ES-I3 (cell line): ENCODE measurements around the gene CNGA3.
"Not testable (repeated sequence)": the region's sequence is repeated elsewhere in the genome, so short reads cannot be mapped to it uniquely, and the experiment has no call there.

ENCODE experiments used
- H3K36me3 ChIP-seq: 2 replicates; pipeline ENCODE4 v1.6.1; 2013; ENCODE audit warnings: mild to moderate bottlenecking, low read length, control low read depth, moderate library complexity; ENCODE audit not compliant: insufficient read depth
- H3K4me1 ChIP-seq: 2 replicates; pipeline ENCODE4 v1.6.1; 2013; ENCODE audit warnings: mild to moderate bottlenecking, control low read depth, low read length; ENCODE audit not compliant: insufficient read depth
- H3K9ac ChIP-seq: 2 replicates; pipeline ENCODE4 v1.6.1; 2013; ENCODE audit warnings: low read depth, mild to moderate bottlenecking, low read length, moderate library complexity
- H3K9me3 ChIP-seq: 2 replicates; pipeline ENCODE4 v1.6.1; 2013; ENCODE audit warnings: mild to moderate bottlenecking, low read length, moderate library complexity; ENCODE audit not compliant: control insufficient read depth, insufficient read depth

CNGA3 gene

DNA sequence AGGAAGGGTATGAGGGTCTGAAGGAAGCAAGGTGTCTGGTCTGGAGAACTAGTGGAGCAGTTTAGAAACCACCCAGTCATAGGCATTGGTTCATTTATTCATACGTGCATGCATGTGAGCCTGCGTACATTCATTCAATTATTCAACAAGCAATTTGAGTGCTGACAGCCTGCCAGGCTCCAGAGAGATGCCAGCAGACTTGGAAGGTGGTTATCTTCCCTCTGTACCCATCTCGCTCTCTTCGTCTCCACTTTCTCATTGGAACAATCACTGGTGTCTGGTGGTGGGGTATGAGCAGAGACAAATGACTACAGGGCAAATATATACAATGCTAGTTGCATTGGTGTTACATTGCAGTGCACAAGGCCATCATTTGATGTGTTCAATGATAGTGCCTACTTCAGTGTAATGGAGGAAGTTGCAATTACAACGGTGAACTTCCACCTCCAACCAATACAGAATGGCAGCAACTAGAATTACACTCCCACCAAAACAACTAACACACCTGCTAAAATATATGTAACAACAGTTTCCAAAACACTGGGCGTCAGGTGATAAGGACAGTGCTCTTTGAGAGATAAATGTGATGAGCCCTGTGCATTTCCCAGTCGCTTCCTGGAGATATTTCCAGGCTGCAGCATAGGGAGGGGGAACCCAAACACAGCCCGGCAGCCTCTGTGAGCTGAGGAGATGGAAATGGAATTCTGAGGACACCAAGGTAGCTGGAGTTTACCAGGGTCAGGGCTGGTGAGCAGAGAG, 32.6 kb upstream of the CNGA3 start:
- H3K4me1 ChIP-seq, result no peaks in the 10 kb centered on the region
- no peaks in the 10 kb centered on the region for H3K36me3 ChIP-seq
- H3K9me3 ChIP-seq, result no peaks in the 10 kb centered on the region; the same call in 1 of the 2 replicates
- H3K9ac ChIP-seq, result no peak overlapping the region

DNA sequence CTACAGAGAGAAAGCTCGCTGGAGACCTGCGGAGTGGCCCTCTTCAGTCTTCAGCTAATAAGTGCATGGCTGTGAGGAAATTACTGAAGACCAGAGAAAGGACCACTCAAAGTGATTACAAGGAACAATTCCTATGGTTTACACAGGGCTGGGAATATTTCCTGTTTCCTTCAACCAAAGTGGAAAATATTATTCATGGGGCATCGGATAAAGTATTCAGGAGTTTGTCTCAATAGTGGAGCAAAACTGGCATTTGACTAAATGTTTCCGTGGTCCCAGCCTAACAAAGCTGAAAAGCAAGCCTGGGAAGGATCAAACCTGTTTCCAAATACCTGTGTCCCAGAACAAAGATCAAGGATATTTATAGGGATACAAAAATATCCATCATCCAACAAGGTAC, 32.0 kb upstream of the CNGA3 start:
- H3K4me1 ChIP-seq, result no peaks in the 10 kb centered on the region
- H3K36me3 ChIP-seq, result no peaks in the 10 kb centered on the region
- no peaks in the 10 kb centered on the region; the same call in 1 of the 2 replicates for H3K9me3 ChIP-seq
- no peak overlapping the region for H3K9ac ChIP-seq

DNA sequence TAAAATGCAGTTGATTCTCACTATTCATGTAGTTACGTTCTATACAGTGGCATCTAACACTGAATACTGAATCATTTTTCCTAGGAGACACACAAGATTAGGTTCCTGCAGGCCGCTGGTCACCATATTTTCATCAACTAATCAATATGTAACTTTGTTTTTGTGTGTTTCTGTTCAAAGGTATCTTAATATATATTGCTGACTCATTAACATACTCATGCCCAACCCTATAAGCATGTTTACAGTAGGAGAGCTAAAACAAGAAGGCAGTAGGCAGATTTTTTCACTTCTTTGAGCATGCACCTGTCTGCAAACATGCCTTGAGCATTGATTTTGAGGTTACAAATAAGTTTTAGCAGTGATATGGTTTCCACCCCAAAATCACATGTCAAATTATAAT, 30.3 kb upstream of the CNGA3 start:
- H3K4me1 ChIP-seq, result no peaks in the 10 kb centered on the region
- H3K9me3 ChIP-seq, result peaks cover 7% of the 10 kb centered on the region
- H3K9ac ChIP-seq, result no peak overlapping the region
- H3K36me3 ChIP-seq, result no peaks in the 10 kb centered on the region

DNA sequence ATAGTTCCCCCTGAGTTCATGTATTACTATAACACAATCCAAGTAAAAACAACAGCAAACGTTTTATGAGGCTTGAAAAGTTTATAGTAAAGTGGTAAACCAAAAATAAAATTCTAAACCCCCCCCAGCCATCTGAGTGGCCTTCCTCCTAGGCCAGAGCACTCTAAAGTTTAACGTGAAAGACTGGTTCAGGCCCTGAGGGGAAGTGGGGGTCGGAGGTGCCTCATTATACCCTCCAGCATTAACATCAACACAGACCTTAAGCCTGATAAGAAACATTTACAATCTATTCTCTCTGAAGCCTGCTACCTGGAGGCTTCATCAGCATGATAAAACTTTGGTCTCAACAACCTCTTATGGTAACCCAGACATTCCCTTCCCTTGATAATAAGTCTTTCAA, 29.0 kb upstream of the CNGA3 start:
- Histone ChIP-seq H3K9me3 (peaks cover 10% of the 10 kb centered on the region), H3K36me3 (no peaks in the 10 kb centered on the region), H3K9ac (no peak overlapping the region), H3K4me1 (no peaks in the 10 kb centered on the region)

DNA sequence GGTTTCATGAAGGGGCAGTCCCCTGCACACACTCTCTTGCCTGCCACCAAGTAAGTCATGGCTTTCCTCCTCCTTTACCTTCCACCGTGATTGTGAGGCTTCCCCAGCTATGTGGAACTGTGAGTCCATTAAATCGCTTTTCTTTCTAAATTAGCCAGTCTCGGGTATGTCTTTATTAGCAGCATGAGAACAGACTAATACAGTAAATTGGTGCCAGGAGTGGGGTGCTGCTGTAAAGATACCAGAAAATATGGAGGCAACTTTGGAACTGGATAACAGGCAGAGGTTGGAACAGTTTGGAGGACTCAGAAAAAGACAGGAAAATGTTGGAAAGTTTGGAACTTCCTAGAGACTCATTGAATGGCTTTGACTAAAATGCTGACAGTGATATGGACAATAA, 26.1 kb upstream of the CNGA3 start:
- H3K4me1 ChIP-seq, H3K9ac ChIP-seq, H3K36me3 ChIP-seq: not testable (repeated sequence)
- peaks cover 17% of the 10 kb centered on the region for H3K9me3 ChIP-seq

DNA sequence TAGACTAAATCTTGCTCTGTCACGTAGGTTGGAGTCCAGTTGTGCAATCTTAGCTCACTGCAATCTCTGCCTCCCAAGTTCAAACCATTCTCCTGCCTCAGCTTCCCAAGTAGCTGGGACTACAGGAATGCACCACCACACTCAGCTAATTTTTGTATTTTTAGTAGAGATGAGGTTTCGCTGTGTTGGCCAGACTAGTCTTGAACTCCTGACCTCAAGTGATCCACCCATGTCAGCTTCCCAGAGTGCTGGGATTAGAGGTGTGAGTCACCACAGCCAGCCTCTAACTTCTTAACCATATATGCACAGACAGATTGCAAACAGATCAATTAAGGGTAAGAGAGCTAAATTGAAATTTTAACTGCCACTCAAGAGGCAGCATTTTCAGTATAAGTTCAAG, 22.1 kb upstream of the CNGA3 start:
- H3K4me1 ChIP-seq, result no peaks in the 10 kb centered on the region
- peaks cover 28% of the 10 kb centered on the region for H3K9me3 ChIP-seq
- no peaks in the 10 kb centered on the region for H3K36me3 ChIP-seq
- no peak overlapping the region for H3K9ac ChIP-seq

DNA sequence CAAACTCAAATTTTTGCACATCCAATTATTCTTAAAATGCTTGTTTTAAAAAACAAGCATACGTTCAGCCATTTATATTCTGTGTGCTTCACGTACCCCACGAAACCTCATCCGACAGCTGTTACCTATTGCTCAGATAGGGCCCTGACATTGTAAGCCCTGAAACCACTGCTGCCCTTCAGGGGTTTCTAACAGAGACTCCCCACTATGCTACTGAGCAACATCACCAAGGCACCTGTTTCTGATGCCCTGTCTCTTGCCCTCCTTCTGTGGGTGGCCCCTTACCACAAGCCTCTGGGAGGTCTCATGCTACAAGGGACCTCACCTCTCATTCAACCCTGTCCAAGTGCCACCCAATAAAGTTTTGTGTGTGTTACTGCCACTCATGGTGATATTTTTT, 18.5 kb upstream of the CNGA3 start:
- peaks cover 15% of the 10 kb centered on the region for H3K9me3 ChIP-seq
- no peaks in the 10 kb centered on the region for H3K36me3 ChIP-seq
- H3K4me1 ChIP-seq, result no peaks in the 10 kb centered on the region
- no peak overlapping the region for H3K9ac ChIP-seq

DNA sequence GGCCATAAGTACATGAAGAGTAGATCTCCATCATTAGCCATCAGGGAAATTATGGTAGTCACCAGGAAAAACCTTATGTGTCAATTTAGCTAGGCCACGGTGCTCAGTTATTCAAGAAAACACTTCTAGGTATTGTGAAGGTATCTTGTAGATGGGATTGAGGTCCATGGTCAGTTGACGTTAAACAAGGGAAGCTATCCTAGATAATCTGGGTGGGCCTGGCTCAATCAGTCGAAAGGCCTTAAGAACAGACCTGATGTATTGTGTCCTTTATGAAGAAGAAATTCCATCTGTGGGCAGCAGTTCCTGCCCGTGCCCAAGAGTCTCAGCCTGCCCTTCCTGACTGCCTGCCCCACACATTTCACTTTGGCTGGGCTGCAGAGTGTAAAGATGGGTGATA, 16.7 kb upstream of the CNGA3 start:
- peaks cover 13% of the 10 kb centered on the region; the same call in 1 of the 2 replicates for H3K4me1 ChIP-seq
- H3K9me3 ChIP-seq, result peaks cover 13% of the 10 kb centered on the region
- no peak overlapping the region for H3K9ac ChIP-seq
- no peaks in the 10 kb centered on the region for H3K36me3 ChIP-seq

DNA sequence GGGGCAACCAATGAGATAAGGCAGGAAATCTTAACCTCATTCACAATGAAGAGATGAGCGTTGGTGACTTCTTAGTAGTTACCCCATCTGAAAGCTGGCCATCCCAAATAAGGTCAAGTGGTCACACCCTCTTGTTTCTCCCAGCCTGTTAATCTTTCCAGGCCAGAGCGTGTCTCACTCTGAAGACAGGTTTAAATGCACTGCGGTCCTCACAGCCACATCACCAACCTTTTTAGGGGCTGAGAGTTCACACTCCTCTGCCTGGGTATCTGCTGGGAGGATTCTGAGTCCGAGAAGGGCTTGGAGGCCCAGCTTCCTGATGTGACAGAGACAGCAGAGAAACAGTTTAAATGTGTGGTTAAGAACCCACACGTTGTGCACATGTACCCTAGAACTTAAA, 13.3 kb upstream of the CNGA3 start:
- H3K4me1 ChIP-seq, result peaks cover 19% of the 10 kb centered on the region; the same call in 1 of the 2 replicates
- no peak overlapping the region for H3K9ac ChIP-seq
- peaks cover 7% of the 10 kb centered on the region for H3K9me3 ChIP-seq
- H3K36me3 ChIP-seq, result no peaks in the 10 kb centered on the region

DNA sequence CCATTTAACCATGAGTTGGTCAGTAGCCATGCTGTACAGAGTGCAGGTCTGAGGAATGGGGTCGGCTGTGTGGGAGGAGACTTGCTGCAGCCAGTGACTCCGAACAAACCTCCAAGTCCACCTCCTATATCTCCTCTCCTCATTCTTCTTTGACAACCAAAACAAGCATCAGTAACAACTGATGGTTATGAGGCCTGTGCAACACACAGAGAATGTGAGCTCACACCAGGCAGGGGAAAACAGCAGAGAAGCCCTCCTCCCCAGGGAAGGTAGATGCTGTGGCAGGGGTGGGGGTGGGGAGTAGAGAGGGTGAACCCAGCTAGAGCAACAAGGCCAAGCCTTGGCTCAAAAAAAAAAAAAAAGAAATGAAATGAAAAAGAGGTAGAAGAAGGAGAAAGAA, 12.3 kb upstream of the CNGA3 start:
- H3K9ac ChIP-seq, result no peak overlapping the region
- H3K9me3 ChIP-seq, result peaks cover 3% of the 10 kb centered on the region
- peaks cover 19% of the 10 kb centered on the region; the same call in 1 of the 2 replicates for H3K4me1 ChIP-seq
- no peaks in the 10 kb centered on the region for H3K36me3 ChIP-seq

DNA sequence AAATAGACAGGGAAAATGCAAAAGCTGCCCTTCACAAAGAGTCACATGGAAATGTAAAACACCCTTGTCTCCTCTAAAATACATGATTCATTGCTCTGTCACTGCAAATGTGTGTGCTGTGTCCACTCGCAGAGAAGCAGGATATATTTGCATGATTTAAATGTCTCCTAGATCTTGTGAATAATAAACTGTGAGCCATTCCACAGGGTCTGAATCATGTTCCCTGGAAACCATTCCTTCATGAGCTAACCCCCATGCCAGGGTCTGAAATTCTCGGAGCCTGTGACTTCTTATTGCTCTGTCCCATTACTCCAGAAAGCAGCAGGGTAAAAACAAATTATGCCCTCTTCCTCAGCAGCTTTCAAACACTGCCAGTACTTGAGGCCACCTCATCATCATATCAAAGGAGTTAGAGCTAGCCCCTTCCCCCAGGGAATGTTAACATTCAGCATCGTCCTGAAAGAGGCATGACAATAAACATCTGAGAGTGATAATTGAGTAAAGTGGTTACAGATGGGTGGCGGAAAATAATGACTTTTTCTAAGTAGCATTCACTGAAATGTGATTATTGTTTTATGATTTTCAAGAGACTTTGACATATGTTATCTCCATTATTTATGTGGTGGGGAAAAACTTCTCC, 11.7 kb upstream of the CNGA3 start:
- Histone ChIP-seq H3K9me3 (peaks cover under 1% of the 10 kb centered on the region; the same call in 1 of the 2 replicates), H3K36me3 (no peaks in the 10 kb centered on the region), H3K4me1 (peaks cover 19% of the 10 kb centered on the region; the same call in 1 of the 2 replicates), H3K9ac (no peak overlapping the region)

DNA sequence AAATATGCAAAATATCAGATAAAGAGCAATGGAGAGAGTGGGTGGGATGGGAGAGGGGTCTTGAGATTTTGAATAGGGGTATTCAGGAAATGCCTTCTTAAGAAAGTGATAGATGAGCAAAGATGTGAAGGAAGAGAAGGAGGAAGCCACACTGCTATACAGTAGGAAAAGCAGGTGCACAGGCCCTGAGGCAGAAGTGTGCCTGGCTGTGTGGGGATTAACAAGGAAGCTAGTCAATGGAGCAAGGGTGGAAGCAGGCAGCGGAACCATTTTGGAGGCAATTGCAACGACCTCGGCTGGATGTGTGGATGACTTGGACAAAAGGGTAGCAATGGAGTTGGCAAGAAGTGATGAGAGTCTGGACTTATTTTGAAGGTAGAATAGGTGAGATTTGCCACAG, 11.0 kb upstream of the CNGA3 start:
- no peak overlapping the region for H3K9ac ChIP-seq
- H3K4me1 ChIP-seq, result peaks cover 19% of the 10 kb centered on the region; the same call in 1 of the 2 replicates
- no peaks in the 10 kb centered on the region for H3K36me3 ChIP-seq
- H3K9me3 ChIP-seq, result no peaks in the 10 kb centered on the region; the same call in 1 of the 2 replicates

DNA sequence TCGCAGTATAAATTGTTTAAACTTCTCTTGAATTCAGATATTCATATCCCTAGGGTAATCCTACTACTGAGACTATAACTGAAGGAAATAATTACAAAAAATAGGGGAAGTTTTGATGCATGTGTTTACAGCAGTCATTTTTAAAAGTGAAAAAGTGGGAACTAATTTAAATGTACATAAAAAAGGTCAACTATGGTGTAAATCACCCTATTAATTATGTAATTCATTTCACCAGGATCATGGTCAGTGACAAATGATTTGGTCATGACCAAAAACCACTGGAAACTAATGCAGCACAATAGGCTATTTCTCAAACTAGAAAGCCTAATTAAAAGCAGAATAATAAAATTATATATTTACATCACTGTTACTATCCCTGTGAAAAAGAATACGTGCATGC, 5.0 kb upstream of the CNGA3 start:
- H3K4me1 ChIP-seq, result no peaks in the 10 kb centered on the region
- no peaks in the 10 kb centered on the region for H3K9me3 ChIP-seq
- H3K36me3 ChIP-seq, result no peaks in the 10 kb centered on the region
- H3K9ac ChIP-seq, result no peak overlapping the region

DNA sequence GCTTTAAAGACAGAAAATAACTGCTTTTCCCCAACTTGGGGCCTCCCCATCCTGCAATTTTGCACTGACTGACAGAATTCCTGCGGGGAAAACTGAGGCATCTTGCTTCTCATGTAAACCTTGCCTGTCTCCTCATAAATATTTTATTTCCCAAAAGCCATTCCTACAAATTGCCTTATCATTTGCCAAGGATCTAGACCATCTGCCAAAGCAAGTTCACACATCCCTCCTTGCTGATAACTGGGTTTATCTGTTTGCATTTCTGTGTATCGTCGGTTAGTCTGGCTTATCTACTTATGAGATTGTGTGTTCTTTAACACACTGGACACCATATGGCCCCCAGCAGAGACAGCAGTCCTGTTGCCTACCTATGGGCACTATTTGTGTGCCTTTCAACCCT, 3.0 kb upstream of the CNGA3 start:
- Histone ChIP-seq H3K9me3 (no peaks in the 10 kb centered on the region), H3K9ac (no peak overlapping the region), H3K36me3 (no peaks in the 10 kb centered on the region), H3K4me1 (no peaks in the 10 kb centered on the region)
